HEK293 (cell line): Measurements from ENCODE around the gene TXNDC8.

Source experiments
- CTCF ChIA-PET: fragments of 350-600 bp; formaldehyde crosslinking; extraction: SDS; loops from one replicate; lab custom pipeline; 2021; ENCODE audit warnings: antibody characterized with exemption; lab: Yijun Ruan, JAX
- POLR2A ChIA-PET: fragments of 300-600 bp; formaldehyde crosslinking; extraction: SDS; loops from one replicate; lab custom pipeline; 2020; ENCODE audit warnings: antibody characterized with exemption, inconsistent platforms; lab: Yijun Ruan, JAX
- H3K27ac ChIP-seq: fragments of 200-500 bp; sonication (Bioruptor generic); 2 replicates; pipeline ENCODE4 v1.5.1; 2014; ENCODE audit warnings: low read depth, low read length, control low read depth, inconsistent platforms; ENCODE audit errors: extremely low read depth
- H3K36me3 ChIP-seq, 2 experiments: fragments of 200-500 bp in 1 of 2; sonication (Bioruptor generic) in 1 of 2; 1 replicate in 1 of 2; 2 replicates in 1 of 2; pipeline ENCODE4 v1.5.1; 2014 to 2017; ENCODE audit warnings: inconsistent platforms in 2 of 2, low read length in 2 of 2; ENCODE audit not compliant: control insufficient read depth in 2 of 2, insufficient read depth in 1 of 2
- H3K4me1 ChIP-seq: fragments of 200-500 bp; sonication (Bioruptor generic); 2 replicates; pipeline ENCODE4 v1.5.1; 2014; ENCODE audit warnings: mild to moderate bottlenecking, low read length, inconsistent platforms; ENCODE audit not compliant: control insufficient read depth, insufficient read depth
- H3K4me3 ChIP-seq: 2 replicates; pipeline ENCODE4 v1.5.1; 2011; ENCODE audit warnings: low read depth, mild to moderate bottlenecking, control low read depth, low read length, moderate library complexity
- H3K9me3 ChIP-seq: fragments of 200-500 bp; sonication (Bioruptor generic); 2 replicates; pipeline ENCODE4 v1.5.1; 2014; ENCODE audit warnings: low read depth, low read length, inconsistent platforms; ENCODE audit not compliant: control insufficient read depth, insufficient read depth
- OSR2 ChIP-seq: fragments of 450-650 bp; formaldehyde crosslinking; IDR thresholded peaks from 2 replicates; pipeline ENCODE4 v1.5.1; 2016; ENCODE audit warnings: missing biosample characterization, missing genetic modification characterization
- REPIN1 ChIP-seq: fragments of 450-650 bp; formaldehyde crosslinking; IDR thresholded peaks from 2 replicates; pipeline ENCODE4 v1.5.1; 2017; ENCODE audit warnings: missing biosample characterization, missing genetic modification characterization, low read depth
- SETDB1 ChIP-seq: IDR thresholded peaks from one replicate; pipeline ENCODE4 v1.6.1; 2017; ENCODE audit warnings: mild to moderate bottlenecking, low read length, moderate library complexity, mixed read lengths; ENCODE audit not compliant: insufficient read length
- SP3 ChIP-seq: fragments of 450-650 bp; formaldehyde crosslinking; IDR thresholded peaks from 2 replicates; pipeline ENCODE4 v1.5.1; 2016; ENCODE audit warnings: missing biosample characterization, missing genetic modification characterization
- SP7 ChIP-seq: fragments of 450-650 bp; formaldehyde crosslinking; IDR thresholded peaks from 2 replicates; pipeline ENCODE4 v1.5.1; 2016; ENCODE audit warnings: missing biosample characterization, missing genetic modification characterization
- YY1 ChIP-seq: fragments of 450-650 bp; formaldehyde crosslinking; IDR thresholded peaks from 2 replicates; pipeline ENCODE4 v1.5.1; 2018; ENCODE audit warnings: missing biosample characterization, missing genetic modification characterization
- YY2 ChIP-seq: fragments of 450-650 bp; formaldehyde crosslinking; IDR thresholded peaks from 2 replicates; pipeline ENCODE4 v1.5.1; 2016; ENCODE audit warnings: missing biosample characterization, missing genetic modification characterization
- ZBTB8A ChIP-seq: fragments of 450-650 bp; formaldehyde crosslinking; IDR thresholded peaks from 2 replicates; pipeline ENCODE4 v1.5.1; 2016; ENCODE audit warnings: missing biosample characterization, missing genetic modification characterization
- ZEB2 ChIP-seq: fragments of 450-650 bp; formaldehyde crosslinking; IDR thresholded peaks from 2 replicates; pipeline ENCODE4 v1.5.1; 2016; ENCODE audit warnings: missing biosample characterization, missing genetic modification characterization
- ZFP69B ChIP-seq: fragments of 450-650 bp; formaldehyde crosslinking; IDR thresholded peaks from 2 replicates; pipeline ENCODE4 v1.5.1; 2016; ENCODE audit warnings: missing biosample characterization, missing genetic modification characterization
- ZNF132 ChIP-seq: fragments of 450-650 bp; formaldehyde crosslinking; IDR thresholded peaks from 2 replicates; pipeline ENCODE4 v1.5.1; 2017; ENCODE audit warnings: missing biosample characterization, missing genetic modification characterization, borderline replicate concordance
- ZNF174 ChIP-seq: fragments of 450-650 bp; formaldehyde crosslinking; IDR thresholded peaks from 2 replicates; pipeline ENCODE4 v1.5.0; 2017; ENCODE audit warnings: missing biosample characterization, mild to moderate bottlenecking, missing genetic modification characterization
- ZNF416 ChIP-seq: fragments of 450-650 bp; formaldehyde crosslinking; IDR thresholded peaks from 2 replicates; pipeline ENCODE4 v1.5.1; 2016; ENCODE audit warnings: missing biosample characterization, missing genetic modification characterization
- ZNF530 ChIP-seq: fragments of 450-650 bp; formaldehyde crosslinking; IDR thresholded peaks from 2 replicates; pipeline ENCODE4 v1.5.1; 2016; ENCODE audit warnings: low read depth, missing biosample characterization, missing genetic modification characterization
- ZNF548 ChIP-seq: fragments of 450-650 bp; formaldehyde crosslinking; IDR thresholded peaks from 2 replicates; pipeline ENCODE4 v1.5.1; 2016; ENCODE audit warnings: missing biosample characterization, missing genetic modification characterization
- ZNF558 ChIP-seq: fragments of 450-650 bp; formaldehyde crosslinking; IDR thresholded peaks from 2 replicates; pipeline ENCODE4 v1.5.1; 2016; ENCODE audit warnings: missing biosample characterization, missing genetic modification characterization
- ZNF596 ChIP-seq: fragments of 450-650 bp; IDR thresholded peaks from 2 replicates; pipeline ENCODE4 v1.5.0; 2018; ENCODE audit warnings: missing biosample characterization, mild to moderate bottlenecking, missing genetic modification characterization, moderate library complexity
- ZNF701 ChIP-seq: fragments of 450-650 bp; formaldehyde crosslinking; IDR thresholded peaks from 2 replicates; pipeline ENCODE4 v1.5.1; 2016; ENCODE audit warnings: missing biosample characterization, missing genetic modification characterization
- ZNF791 ChIP-seq: fragments of 450-650 bp; formaldehyde crosslinking; IDR thresholded peaks from 2 replicates; pipeline ENCODE4 v1.5.1; 2016; ENCODE audit warnings: missing biosample characterization, missing genetic modification characterization
- ZNF843 ChIP-seq: fragments of 450-650 bp; formaldehyde crosslinking; IDR thresholded peaks from 2 replicates; pipeline ENCODE4 v1.5.1; 2016; ENCODE audit warnings: missing biosample characterization, missing genetic modification characterization
- TF ChIP-seq, protein P1 (sequence below): fragments of 450-650 bp; formaldehyde crosslinking; IDR thresholded peaks from 2 replicates; pipeline ENCODE4 v1.5.1; 2016; ENCODE audit warnings: missing biosample characterization, missing genetic modification characterization
- TF ChIP-seq, protein P2 (sequence below): fragments of 450-650 bp; formaldehyde crosslinking; IDR thresholded peaks from 2 replicates; pipeline ENCODE4 v1.5.1; 2016; ENCODE audit warnings: missing biosample characterization, missing genetic modification characterization
- TF ChIP-seq, protein P3 (sequence below): fragments of 450-650 bp; formaldehyde crosslinking; IDR thresholded peaks from 2 replicates; pipeline ENCODE4 v1.5.1; 2016; ENCODE audit warnings: missing biosample characterization, missing genetic modification characterization
- TF ChIP-seq, protein P4 (sequence below): fragments of 450-650 bp; formaldehyde crosslinking; IDR thresholded peaks from 2 replicates; pipeline ENCODE4 v1.5.1; 2016; ENCODE audit warnings: missing biosample characterization, missing genetic modification characterization

The TXNDC8 gene

DNA sequence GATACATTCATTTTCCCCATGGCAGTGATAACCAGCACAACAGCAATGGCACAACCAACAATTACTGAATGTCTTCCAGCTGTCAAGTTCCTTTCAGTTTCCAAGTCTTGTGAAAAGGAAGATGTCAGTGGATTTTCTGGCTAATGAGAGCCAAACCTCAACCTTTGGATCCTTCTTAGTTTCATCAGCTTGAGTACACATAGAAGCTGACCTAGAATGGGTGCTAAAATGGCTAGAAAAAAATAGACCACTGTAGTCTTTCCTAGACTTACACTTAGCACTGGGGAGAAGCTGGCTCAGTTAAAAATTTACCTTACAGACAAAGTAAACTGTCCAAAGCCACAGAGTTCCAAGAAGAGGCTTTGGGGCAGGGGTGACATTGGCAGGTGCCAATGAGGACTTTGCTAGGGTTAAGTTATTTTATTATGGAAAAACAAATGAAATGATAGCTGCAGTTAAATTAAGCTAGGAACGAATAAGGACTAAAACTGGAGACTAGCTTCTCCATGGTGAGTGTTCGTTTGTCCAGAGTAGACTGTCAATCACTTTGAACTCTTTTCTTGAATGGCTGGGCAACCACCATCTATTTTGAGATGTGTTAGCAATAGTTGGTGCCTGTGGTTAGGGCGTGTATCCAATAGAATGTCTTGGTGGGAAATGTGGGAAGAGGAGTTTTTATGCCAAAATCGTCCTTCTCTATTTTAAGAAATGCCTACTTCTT lies 55.5 kb downstream of the TXNDC8 start (continued):
- TF ChIP-seq ZNF548 (tag by site-specific recombination) (no peak), REPIN1 (tag by site-specific recombination) (no peak), ZNF558 (no peak), ZNF416 (no peak), SETDB1 (no peak), SP7 (tag by site-specific recombination) (no peak), ZNF530 (tag by site-specific recombination) (no peak), ZNF132 (tag by site-specific recombination) (no peak), ZBTB8A (tag by site-specific recombination) (no peak), OSR2 (no peak)
- TF ChIP-seq, protein P1, sequence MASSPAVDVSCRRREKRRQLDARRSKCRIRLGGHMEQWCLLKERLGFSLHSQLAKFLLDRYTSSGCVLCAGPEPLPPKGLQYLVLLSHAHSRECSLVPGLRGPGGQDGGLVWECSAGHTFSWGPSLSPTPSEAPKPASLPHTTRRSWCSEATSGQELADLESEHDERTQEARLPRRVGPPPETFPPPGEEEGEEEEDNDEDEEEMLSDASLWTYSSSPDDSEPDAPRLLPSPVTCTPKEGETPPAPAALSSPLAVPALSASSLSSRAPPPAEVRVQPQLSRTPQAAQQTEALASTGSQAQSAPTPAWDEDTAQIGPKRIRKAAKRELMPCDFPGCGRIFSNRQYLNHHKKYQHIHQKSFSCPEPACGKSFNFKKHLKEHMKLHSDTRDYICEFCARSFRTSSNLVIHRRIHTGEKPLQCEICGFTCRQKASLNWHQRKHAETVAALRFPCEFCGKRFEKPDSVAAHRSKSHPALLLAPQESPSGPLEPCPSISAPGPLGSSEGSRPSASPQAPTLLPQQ (tag by site-specific recombination): no peak

DNA sequence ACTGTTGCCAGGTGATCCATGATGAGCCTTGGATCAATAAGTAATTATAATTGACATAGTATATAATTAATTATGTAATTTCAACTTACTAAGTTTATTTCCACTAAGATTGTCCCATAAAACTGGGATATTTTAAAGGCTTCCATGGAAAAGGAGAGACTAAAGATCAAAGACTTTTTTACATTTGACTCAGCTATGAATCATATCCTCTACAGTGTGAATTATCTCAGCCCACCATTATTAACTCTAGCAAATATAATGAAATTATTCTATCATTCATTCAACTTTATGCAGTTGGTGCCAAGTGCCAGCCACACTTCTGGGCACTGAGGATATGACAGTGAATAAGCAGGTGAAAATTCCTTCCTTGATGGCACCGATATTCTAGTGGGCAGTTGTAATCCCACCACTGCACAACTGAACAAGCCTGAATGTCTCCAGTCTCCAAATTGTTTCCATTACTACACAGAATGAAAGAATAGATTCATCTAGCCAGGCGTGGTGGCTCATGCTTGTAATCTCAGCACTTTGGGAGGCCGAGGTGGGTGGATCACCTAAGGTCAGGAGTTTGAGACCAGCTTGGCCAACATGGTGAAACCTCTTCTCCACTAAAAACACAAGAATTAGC lies 59.5 kb downstream of the TXNDC8 start:
- POLR2A ChIA-PET: interaction anchor here (0.6 kb wide), 1 partner anchor 27 kb away, joined by 3 read pairs; no protein-coding TSS in a partner anchor
- H3K27ac ChIP-seq: no peak overlapping the region
- no peak for TF ChIP-seq ZEB2 (tag by site-specific recombination)
- TF ChIP-seq, all 188 proteins: peak for 0
- Histone ChIP-seq H3K4me1 (no peaks in the 10 kb centered on the region), H3K9me3 (no peaks in the 10 kb centered on the region), H3K36me3 (no peaks in the 10 kb centered on the region), H3K4me3 (no peak overlapping the region)
- CTCF ChIA-PET: no interaction called here

DNA sequence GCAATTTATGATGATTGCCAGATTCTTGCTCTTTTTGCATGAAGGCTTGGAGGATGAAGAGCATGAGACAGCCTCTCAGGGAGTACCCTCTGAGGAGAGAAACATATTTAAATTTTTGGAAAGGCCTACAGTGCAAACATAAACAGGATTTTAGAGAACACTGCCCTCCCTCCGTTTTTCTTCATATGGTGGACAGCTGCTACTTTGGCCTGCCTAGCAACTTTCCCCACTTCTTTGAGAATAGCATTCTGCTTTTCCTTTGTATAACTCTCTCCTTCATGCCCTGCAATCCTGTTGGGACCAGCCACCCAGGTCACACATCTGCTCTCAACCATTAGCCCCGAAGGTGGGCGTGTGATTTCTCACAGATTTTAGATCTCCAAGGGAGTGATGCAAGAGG lies 60.9 kb downstream of the TXNDC8 start:
- H3K27ac ChIP-seq: no peak overlapping the region
- POLR2A ChIA-PET: no interaction called here
- CTCF ChIA-PET: interaction anchor here (0.7 kb wide), 1 partner anchor 1944 kb away, joined by 3 read pairs; no protein-coding TSS in a partner anchor
- no peak for TF ChIP-seq ZNF701
- no peak for TF ChIP-seq YY1
- TF ChIP-seq, protein P2, sequence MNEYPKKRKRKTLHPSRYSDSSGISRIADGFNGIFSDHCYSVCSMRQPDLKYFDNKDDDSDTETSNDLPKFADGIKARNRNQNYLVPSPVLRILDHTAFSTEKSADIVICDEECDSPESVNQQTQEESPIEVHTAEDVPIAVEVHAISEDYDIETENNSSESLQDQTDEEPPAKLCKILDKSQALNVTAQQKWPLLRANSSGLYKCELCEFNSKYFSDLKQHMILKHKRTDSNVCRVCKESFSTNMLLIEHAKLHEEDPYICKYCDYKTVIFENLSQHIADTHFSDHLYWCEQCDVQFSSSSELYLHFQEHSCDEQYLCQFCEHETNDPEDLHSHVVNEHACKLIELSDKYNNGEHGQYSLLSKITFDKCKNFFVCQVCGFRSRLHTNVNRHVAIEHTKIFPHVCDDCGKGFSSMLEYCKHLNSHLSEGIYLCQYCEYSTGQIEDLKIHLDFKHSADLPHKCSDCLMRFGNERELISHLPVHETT (tag by site-specific recombination): no peak
- no peak for TF ChIP-seq YY2 (tag by site-specific recombination)
- TF ChIP-seq, all 188 proteins: peak for 0
- H3K4me1 ChIP-seq: no peaks in the 10 kb centered on the region
- H3K9me3 ChIP-seq: no peaks in the 10 kb centered on the region
- no peak overlapping the region for H3K4me3 ChIP-seq
- no peaks in the 10 kb centered on the region for H3K36me3 ChIP-seq

DNA sequence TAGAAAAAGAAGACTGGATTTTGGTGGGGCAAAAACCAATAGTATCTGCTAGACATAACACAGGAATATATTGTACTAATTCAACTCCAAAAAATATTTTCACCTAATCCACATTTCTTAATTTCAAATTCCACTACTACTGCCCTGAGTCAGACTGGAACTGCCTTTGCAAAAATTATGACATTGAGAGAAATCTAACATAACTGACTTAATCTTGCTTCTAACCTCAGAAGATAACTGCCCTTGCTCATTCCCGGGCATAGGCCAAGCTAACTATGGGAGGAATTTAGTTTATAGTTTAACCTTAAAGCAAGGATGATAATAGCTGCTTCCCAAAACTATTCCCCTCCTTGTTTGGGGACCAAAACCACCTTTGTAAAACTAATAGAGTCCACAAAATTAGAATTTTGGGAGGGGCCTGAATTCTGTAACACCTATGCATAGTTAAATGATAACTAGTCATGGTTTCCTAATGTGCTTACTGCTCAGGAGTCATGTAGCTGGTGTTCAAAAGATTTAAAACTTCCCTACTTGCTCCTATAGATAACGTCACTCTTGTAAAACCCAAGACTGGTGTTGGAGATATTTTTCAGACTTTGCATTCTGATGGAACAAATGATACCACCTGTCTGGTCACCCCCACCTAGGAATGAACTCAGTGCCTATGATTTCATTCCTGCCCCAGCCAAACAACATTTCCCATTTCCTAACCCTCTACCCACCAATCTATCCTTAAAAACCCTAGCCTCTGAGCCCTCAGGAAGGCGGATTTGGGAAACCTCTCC lies 67.3 kb downstream of the TXNDC8 start:
- H3K9me3 ChIP-seq: no peaks in the 10 kb centered on the region
- H3K4me1 ChIP-seq: no peaks in the 10 kb centered on the region
- H3K27ac ChIP-seq: no peak overlapping the region
- ChIA-PET CTCF (no interaction called here), POLR2A (no interaction called here)
- H3K36me3 ChIP-seq: no peaks in the 10 kb centered on the region
- H3K4me3 ChIP-seq: no peak overlapping the region
- TF ChIP-seq ZNF701 (no peak), SP3 (tag by site-specific recombination) (no peak), ZFP69B (tag by site-specific recombination) (no peak), ZNF791 (no peak), ZNF174 (tag by site-specific recombination) (no peak), ZNF596 (tag by site-specific recombination) (no peak), ZNF843 (tag by site-specific recombination) (no peak)
- TF ChIP-seq, protein P3, sequence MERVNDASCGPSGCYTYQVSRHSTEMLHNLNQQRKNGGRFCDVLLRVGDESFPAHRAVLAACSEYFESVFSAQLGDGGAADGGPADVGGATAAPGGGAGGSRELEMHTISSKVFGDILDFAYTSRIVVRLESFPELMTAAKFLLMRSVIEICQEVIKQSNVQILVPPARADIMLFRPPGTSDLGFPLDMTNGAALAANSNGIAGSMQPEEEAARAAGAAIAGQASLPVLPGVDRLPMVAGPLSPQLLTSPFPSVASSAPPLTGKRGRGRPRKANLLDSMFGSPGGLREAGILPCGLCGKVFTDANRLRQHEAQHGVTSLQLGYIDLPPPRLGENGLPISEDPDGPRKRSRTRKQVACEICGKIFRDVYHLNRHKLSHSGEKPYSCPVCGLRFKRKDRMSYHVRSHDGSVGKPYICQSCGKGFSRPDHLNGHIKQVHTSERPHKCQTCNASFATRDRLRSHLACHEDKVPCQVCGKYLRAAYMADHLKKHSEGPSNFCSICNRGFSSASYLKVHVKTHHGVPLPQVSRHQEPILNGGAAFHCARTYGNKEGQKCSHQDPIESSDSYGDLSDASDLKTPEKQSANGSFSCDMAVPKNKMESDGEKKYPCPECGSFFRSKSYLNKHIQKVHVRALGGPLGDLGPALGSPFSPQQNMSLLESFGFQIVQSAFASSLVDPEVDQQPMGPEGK: no peak
- TF ChIP-seq, protein P4, sequence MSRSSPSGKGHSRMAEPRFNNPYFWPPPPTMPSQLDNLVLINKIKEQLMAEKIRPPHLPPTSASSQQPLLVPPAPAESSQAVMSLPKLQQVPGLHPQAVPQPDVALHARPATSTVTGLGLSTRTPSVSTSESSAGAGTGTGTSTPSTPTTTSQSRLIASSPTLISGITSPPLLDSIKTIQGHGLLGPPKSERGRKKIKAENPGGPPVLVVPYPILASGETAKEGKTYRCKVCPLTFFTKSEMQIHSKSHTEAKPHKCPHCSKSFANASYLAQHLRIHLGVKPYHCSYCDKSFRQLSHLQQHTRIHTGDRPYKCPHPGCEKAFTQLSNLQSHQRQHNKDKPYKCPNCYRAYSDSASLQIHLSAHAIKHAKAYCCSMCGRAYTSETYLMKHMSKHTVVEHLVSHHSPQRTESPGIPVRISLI (tag by site-specific recombination): no peak
